ENCODE results near the gene MAP3K15. TPM values are rescaled to one million over a fixed set of nuclear protein-coding genes. Genes with fewer than 3 reads are reported as not detected.

The MAP3K15 gene
- total RNA-seq, 1 experiment from 2014 or later = 1.2 TPM

GRCh38 chrX:19555236-19555635 lies 39.9 kb upstream of the MAP3K15 start:
- peaks cover 0 to 2% (median 0%) of the 10 kb centered on the region in 3 experiments; a peak in 2 of 7 replicates for H3K36me3 Mint-ChIP-seq (ENCODE audit: insufficient read depth in 1 of 3, low read depth in 3 of 3)
- DNase-seq = no peak
- Histone ChIP-seq H2BK120ac (ENCODE audit: low read depth, low read length, poor library complexity, severe bottlenecking) (no peak overlapping the region), H3K4me2 (ENCODE audit: insufficient read depth, insufficient read length, low read length) (no peak overlapping the region), H3K18ac (ENCODE audit: insufficient read length, low read depth, low read length) (no peak overlapping the region), H3K23me2 (ENCODE audit: insufficient read length, low read depth, low read length, poor library complexity, severe bottlenecking) (no peaks in the 10 kb centered on the region), H3K27me3 (ENCODE audit: insufficient read depth, low read length) (no peaks in the 10 kb centered on the region), H2BK12ac (ENCODE audit: insufficient read length, low read depth, low read length) (no peak overlapping the region), H3K4ac (ENCODE audit: low read depth, low read length) (no peak overlapping the region), H2BK20ac (ENCODE audit: low read depth, low read length, poor library complexity, severe bottlenecking) (no peak overlapping the region), H3K9me3 (ENCODE audit: control insufficient read depth, low read depth, low read length) (peaks cover 44% of the 10 kb centered on the region), H3K27ac (ENCODE audit: insufficient read length, low read depth, low read length) (no peak overlapping the region), H3K56ac (ENCODE audit: insufficient read length, low read depth, low read length) (no peak overlapping the region), H2AFZ (ENCODE audit: low read length) (no peak overlapping the region), H3K4me1 (ENCODE audit: insufficient read depth, low read length) (no peaks in the 10 kb centered on the region), H4K20me1 (ENCODE audit: control insufficient read depth, insufficient read depth, insufficient read length) (no peaks in the 10 kb centered on the region), H2BK15ac (ENCODE audit: low read depth, low read length) (no peak overlapping the region), H3K14ac (ENCODE audit: insufficient read depth, low read length) (no peak overlapping the region), H4K8ac (replicated peaks; ENCODE audit: insufficient read length, low read depth, low read length) (no peak overlapping the region), H2BK5ac (ENCODE audit: insufficient read length, low read length) (no peak overlapping the region), H4K91ac (ENCODE audit: insufficient read length, low read depth, low read length) (no peak overlapping the region), H3K79me2 (ENCODE audit: insufficient read depth, low read length) (no peaks in the 10 kb centered on the region), H3K9ac (ENCODE audit: extremely low read depth, insufficient read length, low read length) (no peak overlapping the region), H3T11ph (ENCODE audit: low read length) (no peak overlapping the region), H3K23ac (ENCODE audit: insufficient read length, low read depth, low read length) (no peak overlapping the region), H3K79me1 (ENCODE audit: insufficient read depth, low read depth, low read length, poor library complexity, severe bottlenecking) (no peaks in the 10 kb centered on the region), H4K5ac (ENCODE audit: insufficient read length, low read depth, low read length) (no peak overlapping the region), H2AK5ac (ENCODE audit: insufficient read length, low read length) (no peak overlapping the region)
- peaks cover 61 to 62% of the 10 kb centered on the region in 2 experiments for H3K9me3 Mint-ChIP-seq
- no peaks in the 10 kb centered on the region for H3K4me1 Mint-ChIP-seq
- TF ChIP-seq CTCF (conservative IDR thresholded peaks at IDR 0.05) = no peak
- no peak overlapping the region for H3K27ac Mint-ChIP-seq
- H3K27me3 Mint-ChIP-seq (ENCODE audit: low read depth) = no peaks in the 10 kb centered on the region
- WGBS (ENCODE audit: extremely low coverage, insufficient read length, low lambda C conversion rate) = no CpG with 5 or more reads among the region's 5 CpGs
- no peak overlapping the region for H3K4me3 Mint-ChIP-seq
